WTC11 (cell line): ENCODE measurements around the gene RDH8. TPM values are rescaled to one million over a fixed set of nuclear protein-coding genes. Genes with fewer than 3 reads are reported as not detected.

Experiments used
- CREM ChIP-seq: sonication (generic); formaldehyde crosslinking; IDR thresholded peaks from 2 replicates; pipeline ENCODE4 v1.8.1; 2022; ENCODE audit warnings: mild to moderate bottlenecking, missing genetic modification reagents, moderate library complexity
- JUN ChIP-seq: sonication (generic); formaldehyde crosslinking; IDR thresholded peaks from 2 replicates; pipeline ENCODE4 v1.8.0; 2023; ENCODE audit warnings: mild to moderate bottlenecking, missing genetic modification reagents
- KAT7 ChIP-seq: sonication (generic); formaldehyde crosslinking; IDR thresholded peaks from 2 replicates; pipeline ENCODE4 v1.8.1; 2023; ENCODE audit warnings: missing genetic modification reagents, mild to moderate bottlenecking, borderline replicate concordance
- MYBL2 ChIP-seq: sonication (generic); formaldehyde crosslinking; IDR thresholded peaks from 2 replicates; pipeline ENCODE4 v1.8.1; 2023; ENCODE audit warnings: mild to moderate bottlenecking, moderate library complexity, missing genetic modification reagents
- NR2C2 ChIP-seq: sonication (generic); formaldehyde crosslinking; IDR thresholded peaks from 2 replicates; pipeline ENCODE4 v1.8.0; 2022; ENCODE audit warnings: mild to moderate bottlenecking, missing genetic modification reagents
- ZNF219 ChIP-seq: sonication (generic); formaldehyde crosslinking; IDR thresholded peaks from 2 replicates; pipeline ENCODE4 v1.8.0; 2023; ENCODE audit warnings: missing genetic modification reagents, mild to moderate bottlenecking, borderline replicate concordance
- ZNF232 ChIP-seq: sonication (generic); formaldehyde crosslinking; IDR thresholded peaks from 2 replicates; pipeline ENCODE4 v1.8.0; 2022; ENCODE audit warnings: mild to moderate bottlenecking, missing genetic modification reagents
- ZNF671 ChIP-seq: fragments of 250-450 bp; sonication (Bioruptor Pico); IDR thresholded peaks from 2 replicates; pipeline ENCODE4 v1.8.0; 2021; ENCODE audit warnings: mild to moderate bottlenecking
- total RNA-seq: library from RNA; stranded (reverse); gene quantifications from 3 replicates; pipeline ENCODE4 v1.2.3, GENCODE V29; 2021
- TF ChIP-seq, protein P1 (sequence below): fragments of 250-450 bp; sonication (Bioruptor Pico); IDR thresholded peaks from 2 replicates; pipeline ENCODE4 v1.9.0; 2021; ENCODE audit warnings: moderate library complexity, mild to moderate bottlenecking, inconsistent platforms, borderline replicate concordance
- TF ChIP-seq, protein P2 (sequence below): sonication (generic); formaldehyde crosslinking; conservative IDR thresholded peaks from 2 replicates; pipeline ENCODE4 v1.8.1; 2023; ENCODE audit warnings: mild to moderate bottlenecking, low read depth, missing genetic modification reagents, moderate library complexity
- TF ChIP-seq, protein P3 (sequence below): sonication (generic); formaldehyde crosslinking; IDR thresholded peaks from 2 replicates; pipeline ENCODE4 v1.8.0; 2022; ENCODE audit warnings: missing genetic modification reagents
- TF ChIP-seq, protein P4 (sequence below): sonication (generic); formaldehyde crosslinking; IDR thresholded peaks from 2 replicates; pipeline ENCODE4 v1.8.0; 2022; ENCODE audit warnings: mild to moderate bottlenecking, missing genetic modification reagents
- TF ChIP-seq, protein P5 (sequence below): sonication (generic); formaldehyde crosslinking; IDR thresholded peaks from 2 replicates; pipeline ENCODE4 v1.8.1; 2022; ENCODE audit warnings: mild to moderate bottlenecking, missing genetic modification reagents, moderate library complexity, borderline replicate concordance
- TF ChIP-seq, protein P6 (sequence below): sonication (generic); formaldehyde crosslinking; IDR thresholded peaks from 2 replicates; pipeline ENCODE4 v1.8.0; 2023; ENCODE audit warnings: missing genetic modification reagents, mild to moderate bottlenecking, borderline replicate concordance
- TF ChIP-seq, protein P7 (sequence below): sonication (generic); formaldehyde crosslinking; IDR thresholded peaks from 2 replicates; pipeline ENCODE4 v1.8.1; 2023; ENCODE audit warnings: mild to moderate bottlenecking, moderate library complexity, missing genetic modification reagents
- TF ChIP-seq, protein P8 (sequence below): sonication (generic); formaldehyde crosslinking; IDR thresholded peaks from 2 replicates; pipeline ENCODE4 v1.8.1; 2022; ENCODE audit warnings: mild to moderate bottlenecking, moderate library complexity, missing genetic modification reagents
- TF ChIP-seq, protein P9 (sequence below): sonication (generic); formaldehyde crosslinking; IDR thresholded peaks from 2 replicates; pipeline ENCODE4 v1.8.0; 2022; ENCODE audit warnings: mild to moderate bottlenecking, missing genetic modification reagents
- TF ChIP-seq, protein P10 (sequence below): fragments of 250-450 bp; sonication (Bioruptor Pico); IDR thresholded peaks from 2 replicates; pipeline ENCODE4 v1.8.0; 2021; ENCODE audit warnings: mild to moderate bottlenecking

The RDH8 gene
- total RNA-seq, 1 experiment from 2014 or later = not detected

DNA sequence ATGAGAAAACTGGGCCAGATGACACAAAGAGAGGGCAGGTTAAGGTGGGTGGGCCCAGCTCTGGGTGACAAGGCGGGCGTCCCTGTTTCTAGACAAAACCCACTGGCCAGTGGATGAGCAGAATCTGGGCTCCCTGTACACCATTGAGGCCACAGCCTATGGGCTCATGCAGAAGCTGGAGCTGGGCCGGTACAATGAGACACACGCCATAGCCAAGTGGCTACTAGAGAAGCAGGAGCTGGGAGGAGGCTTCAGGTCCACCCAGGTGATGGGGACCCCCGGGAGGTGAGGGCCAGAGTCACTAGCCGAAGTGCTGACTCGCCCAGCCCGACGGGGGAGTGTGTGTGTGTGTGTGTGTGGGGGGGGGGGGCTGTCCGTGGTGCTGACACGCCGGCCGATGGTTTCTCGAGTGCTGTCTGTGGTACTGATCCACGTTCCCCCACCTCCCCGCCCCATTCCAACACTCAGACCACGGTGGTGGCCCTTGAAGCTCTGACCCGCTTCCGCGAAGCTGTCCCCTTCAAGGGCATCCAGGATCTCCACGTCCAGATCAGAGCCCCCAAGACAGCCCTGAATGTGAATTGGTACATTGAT lies 48.5 kb downstream of the RDH8 start (continued):
- TF ChIP-seq, protein P1, sequence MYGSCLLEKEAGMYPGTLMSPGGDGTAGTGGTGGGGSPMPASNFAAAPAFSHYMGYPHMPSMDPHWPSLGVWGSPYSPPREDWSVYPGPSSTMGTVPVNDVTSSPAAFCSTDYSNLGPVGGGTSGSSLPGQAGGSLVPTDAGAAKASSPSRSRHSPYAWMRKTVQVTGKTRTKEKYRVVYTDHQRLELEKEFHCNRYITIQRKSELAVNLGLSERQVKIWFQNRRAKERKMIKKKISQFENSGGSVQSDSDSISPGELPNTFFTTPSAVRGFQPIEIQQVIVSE (CRISPR knock-in tag) = no peak
- no peak for TF ChIP-seq MYBL2 (CRISPR knock-in tag)
- TF ChIP-seq, protein P2, sequence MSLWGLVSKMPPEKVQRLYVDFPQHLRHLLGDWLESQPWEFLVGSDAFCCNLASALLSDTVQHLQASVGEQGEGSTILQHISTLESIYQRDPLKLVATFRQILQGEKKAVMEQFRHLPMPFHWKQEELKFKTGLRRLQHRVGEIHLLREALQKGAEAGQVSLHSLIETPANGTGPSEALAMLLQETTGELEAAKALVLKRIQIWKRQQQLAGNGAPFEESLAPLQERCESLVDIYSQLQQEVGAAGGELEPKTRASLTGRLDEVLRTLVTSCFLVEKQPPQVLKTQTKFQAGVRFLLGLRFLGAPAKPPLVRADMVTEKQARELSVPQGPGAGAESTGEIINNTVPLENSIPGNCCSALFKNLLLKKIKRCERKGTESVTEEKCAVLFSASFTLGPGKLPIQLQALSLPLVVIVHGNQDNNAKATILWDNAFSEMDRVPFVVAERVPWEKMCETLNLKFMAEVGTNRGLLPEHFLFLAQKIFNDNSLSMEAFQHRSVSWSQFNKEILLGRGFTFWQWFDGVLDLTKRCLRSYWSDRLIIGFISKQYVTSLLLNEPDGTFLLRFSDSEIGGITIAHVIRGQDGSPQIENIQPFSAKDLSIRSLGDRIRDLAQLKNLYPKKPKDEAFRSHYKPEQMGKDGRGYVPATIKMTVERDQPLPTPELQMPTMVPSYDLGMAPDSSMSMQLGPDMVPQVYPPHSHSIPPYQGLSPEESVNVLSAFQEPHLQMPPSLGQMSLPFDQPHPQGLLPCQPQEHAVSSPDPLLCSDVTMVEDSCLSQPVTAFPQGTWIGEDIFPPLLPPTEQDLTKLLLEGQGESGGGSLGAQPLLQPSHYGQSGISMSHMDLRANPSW (CRISPR knock-in tag) = no peak
- TF ChIP-seq, protein P3, sequence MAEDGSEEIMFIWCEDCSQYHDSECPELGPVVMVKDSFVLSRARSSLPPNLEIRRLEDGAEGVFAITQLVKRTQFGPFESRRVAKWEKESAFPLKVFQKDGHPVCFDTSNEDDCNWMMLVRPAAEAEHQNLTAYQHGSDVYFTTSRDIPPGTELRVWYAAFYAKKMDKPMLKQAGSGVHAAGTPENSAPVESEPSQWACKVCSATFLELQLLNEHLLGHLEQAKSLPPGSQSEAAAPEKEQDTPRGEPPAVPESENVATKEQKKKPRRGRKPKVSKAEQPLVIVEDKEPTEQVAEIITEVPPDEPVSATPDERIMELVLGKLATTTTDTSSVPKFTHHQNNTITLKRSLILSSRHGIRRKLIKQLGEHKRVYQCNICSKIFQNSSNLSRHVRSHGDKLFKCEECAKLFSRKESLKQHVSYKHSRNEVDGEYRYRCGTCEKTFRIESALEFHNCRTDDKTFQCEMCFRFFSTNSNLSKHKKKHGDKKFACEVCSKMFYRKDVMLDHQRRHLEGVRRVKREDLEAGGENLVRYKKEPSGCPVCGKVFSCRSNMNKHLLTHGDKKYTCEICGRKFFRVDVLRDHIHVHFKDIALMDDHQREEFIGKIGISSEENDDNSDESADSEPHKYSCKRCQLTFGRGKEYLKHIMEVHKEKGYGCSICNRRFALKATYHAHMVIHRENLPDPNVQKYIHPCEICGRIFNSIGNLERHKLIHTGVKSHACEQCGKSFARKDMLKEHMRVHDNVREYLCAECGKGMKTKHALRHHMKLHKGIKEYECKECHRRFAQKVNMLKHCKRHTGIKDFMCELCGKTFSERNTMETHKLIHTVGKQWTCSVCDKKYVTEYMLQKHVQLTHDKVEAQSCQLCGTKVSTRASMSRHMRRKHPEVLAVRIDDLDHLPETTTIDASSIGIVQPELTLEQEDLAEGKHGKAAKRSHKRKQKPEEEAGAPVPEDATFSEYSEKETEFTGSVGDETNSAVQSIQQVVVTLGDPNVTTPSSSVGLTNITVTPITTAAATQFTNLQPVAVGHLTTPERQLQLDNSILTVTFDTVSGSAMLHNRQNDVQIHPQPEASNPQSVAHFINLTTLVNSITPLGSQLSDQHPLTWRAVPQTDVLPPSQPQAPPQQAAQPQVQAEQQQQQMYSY (CRISPR knock-in tag) = no peak
- no peak; the same call in 1 of the 2 replicates for TF ChIP-seq ZNF219 (CRISPR knock-in tag)
- no peak for TF ChIP-seq ZNF232 (CRISPR knock-in tag)
- TF ChIP-seq, protein P4, sequence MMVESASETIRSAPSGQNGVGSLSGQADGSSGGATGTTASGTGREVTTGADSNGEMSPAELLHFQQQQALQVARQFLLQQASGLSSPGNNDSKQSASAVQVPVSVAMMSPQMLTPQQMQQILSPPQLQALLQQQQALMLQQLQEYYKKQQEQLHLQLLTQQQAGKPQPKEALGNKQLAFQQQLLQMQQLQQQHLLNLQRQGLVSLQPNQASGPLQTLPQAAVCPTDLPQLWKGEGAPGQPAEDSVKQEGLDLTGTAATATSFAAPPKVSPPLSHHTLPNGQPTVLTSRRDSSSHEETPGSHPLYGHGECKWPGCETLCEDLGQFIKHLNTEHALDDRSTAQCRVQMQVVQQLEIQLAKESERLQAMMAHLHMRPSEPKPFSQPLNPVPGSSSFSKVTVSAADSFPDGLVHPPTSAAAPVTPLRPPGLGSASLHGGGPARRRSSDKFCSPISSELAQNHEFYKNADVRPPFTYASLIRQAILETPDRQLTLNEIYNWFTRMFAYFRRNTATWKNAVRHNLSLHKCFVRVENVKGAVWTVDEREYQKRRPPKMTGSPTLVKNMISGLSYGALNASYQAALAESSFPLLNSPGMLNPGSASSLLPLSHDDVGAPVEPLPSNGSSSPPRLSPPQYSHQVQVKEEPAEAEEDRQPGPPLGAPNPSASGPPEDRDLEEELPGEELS (CRISPR knock-in tag) = no peak
- TF ChIP-seq, protein P5, sequence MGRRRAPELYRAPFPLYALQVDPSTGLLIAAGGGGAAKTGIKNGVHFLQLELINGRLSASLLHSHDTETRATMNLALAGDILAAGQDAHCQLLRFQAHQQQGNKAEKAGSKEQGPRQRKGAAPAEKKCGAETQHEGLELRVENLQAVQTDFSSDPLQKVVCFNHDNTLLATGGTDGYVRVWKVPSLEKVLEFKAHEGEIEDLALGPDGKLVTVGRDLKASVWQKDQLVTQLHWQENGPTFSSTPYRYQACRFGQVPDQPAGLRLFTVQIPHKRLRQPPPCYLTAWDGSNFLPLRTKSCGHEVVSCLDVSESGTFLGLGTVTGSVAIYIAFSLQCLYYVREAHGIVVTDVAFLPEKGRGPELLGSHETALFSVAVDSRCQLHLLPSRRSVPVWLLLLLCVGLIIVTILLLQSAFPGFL (CRISPR knock-in tag) = no peak
- TF ChIP-seq, protein P6, sequence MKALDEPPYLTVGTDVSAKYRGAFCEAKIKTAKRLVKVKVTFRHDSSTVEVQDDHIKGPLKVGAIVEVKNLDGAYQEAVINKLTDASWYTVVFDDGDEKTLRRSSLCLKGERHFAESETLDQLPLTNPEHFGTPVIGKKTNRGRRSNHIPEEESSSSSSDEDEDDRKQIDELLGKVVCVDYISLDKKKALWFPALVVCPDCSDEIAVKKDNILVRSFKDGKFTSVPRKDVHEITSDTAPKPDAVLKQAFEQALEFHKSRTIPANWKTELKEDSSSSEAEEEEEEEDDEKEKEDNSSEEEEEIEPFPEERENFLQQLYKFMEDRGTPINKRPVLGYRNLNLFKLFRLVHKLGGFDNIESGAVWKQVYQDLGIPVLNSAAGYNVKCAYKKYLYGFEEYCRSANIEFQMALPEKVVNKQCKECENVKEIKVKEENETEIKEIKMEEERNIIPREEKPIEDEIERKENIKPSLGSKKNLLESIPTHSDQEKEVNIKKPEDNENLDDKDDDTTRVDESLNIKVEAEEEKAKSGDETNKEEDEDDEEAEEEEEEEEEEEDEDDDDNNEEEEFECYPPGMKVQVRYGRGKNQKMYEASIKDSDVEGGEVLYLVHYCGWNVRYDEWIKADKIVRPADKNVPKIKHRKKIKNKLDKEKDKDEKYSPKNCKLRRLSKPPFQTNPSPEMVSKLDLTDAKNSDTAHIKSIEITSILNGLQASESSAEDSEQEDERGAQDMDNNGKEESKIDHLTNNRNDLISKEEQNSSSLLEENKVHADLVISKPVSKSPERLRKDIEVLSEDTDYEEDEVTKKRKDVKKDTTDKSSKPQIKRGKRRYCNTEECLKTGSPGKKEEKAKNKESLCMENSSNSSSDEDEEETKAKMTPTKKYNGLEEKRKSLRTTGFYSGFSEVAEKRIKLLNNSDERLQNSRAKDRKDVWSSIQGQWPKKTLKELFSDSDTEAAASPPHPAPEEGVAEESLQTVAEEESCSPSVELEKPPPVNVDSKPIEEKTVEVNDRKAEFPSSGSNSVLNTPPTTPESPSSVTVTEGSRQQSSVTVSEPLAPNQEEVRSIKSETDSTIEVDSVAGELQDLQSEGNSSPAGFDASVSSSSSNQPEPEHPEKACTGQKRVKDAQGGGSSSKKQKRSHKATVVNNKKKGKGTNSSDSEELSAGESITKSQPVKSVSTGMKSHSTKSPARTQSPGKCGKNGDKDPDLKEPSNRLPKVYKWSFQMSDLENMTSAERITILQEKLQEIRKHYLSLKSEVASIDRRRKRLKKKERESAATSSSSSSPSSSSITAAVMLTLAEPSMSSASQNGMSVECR (CRISPR knock-in tag) = no peak
- TF ChIP-seq KAT7 (CRISPR knock-in tag) = no peak
- no peak for TF ChIP-seq ZNF671 (CRISPR knock-in tag)
- TF ChIP-seq, protein P7, sequence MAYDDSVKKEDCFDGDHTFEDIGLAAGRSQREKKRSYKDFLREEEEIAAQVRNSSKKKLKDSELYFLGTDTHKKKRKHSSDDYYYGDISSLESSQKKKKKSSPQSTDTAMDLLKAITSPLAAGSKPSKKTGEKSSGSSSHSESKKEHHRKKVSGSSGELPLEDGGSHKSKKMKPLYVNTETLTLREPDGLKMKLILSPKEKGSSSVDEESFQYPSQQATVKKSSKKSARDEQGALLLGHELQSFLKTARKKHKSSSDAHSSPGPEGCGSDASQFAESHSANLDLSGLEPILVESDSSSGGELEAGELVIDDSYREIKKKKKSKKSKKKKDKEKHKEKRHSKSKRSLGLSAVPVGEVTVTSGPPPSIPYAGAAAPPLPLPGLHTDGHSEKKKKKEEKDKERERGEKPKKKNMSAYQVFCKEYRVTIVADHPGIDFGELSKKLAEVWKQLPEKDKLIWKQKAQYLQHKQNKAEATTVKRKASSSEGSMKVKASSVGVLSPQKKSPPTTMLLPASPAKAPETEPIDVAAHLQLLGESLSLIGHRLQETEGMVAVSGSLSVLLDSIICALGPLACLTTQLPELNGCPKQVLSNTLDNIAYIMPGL (CRISPR knock-in tag) = no peak
- TF ChIP-seq JUN (CRISPR knock-in tag) = peak; percentile 86; the same call in 1 of the 2 replicates
- TF ChIP-seq NR2C2 (CRISPR knock-in tag) = no peak
- no peak for TF ChIP-seq CREM (CRISPR knock-in tag)
- TF ChIP-seq, protein P8, sequence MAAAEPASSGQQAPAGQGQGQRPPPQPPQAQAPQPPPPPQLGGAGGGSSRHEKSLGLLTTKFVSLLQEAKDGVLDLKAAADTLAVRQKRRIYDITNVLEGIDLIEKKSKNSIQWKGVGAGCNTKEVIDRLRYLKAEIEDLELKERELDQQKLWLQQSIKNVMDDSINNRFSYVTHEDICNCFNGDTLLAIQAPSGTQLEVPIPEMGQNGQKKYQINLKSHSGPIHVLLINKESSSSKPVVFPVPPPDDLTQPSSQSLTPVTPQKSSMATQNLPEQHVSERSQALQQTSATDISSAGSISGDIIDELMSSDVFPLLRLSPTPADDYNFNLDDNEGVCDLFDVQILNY (CRISPR knock-in tag) = no peak
- TF ChIP-seq, protein P9, sequence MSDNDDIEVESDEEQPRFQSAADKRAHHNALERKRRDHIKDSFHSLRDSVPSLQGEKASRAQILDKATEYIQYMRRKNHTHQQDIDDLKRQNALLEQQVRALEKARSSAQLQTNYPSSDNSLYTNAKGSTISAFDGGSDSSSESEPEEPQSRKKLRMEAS = no peak
- TF ChIP-seq, protein P10, sequence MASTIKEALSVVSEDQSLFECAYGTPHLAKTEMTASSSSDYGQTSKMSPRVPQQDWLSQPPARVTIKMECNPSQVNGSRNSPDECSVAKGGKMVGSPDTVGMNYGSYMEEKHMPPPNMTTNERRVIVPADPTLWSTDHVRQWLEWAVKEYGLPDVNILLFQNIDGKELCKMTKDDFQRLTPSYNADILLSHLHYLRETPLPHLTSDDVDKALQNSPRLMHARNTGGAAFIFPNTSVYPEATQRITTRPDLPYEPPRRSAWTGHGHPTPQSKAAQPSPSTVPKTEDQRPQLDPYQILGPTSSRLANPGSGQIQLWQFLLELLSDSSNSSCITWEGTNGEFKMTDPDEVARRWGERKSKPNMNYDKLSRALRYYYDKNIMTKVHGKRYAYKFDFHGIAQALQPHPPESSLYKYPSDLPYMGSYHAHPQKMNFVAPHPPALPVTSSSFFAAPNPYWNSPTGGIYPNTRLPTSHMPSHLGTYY (CRISPR knock-in tag) = no peak
